GM18861 (cell line): ENCODE data around the gene PHACTR3.

Experiments
- ATAC-seq: cut with Tn5 transposase; IDR thresholded peaks from one replicate; pipeline ENCODE4 v1.9.1; 2021; ENCODE audit not compliant: unreplicated experiment

PHACTR3 gene

GRCh38 chr20:59786801-59787537 lies 182.6 kb downstream of the PHACTR3 start:
- ATAC-seq, result no peak

- ATAC-seq, result no peak
These were observed 183.2 kb downstream of the PHACTR3 start for GRCh38 chr20:59787538-59787890.

GRCh38 chr20:59788196-59788735 lies 183.9 kb downstream of the PHACTR3 start:
- ATAC-seq, result no peak

GRCh38 chr20:59788811-59789397 lies 184.6 kb downstream of the PHACTR3 start:
- no peak for ATAC-seq

- no peak for ATAC-seq
These were observed 185.3 kb downstream of the PHACTR3 start for GRCh38 chr20:59789686-59790085.

- no peak for ATAC-seq
These were observed 186.0 kb downstream of the PHACTR3 start for GRCh38 chr20:59790346-59790745.

- no peak for ATAC-seq
These were observed 188.0 kb downstream of the PHACTR3 start for GRCh38 chr20:59792300-59792699.

GRCh38 chr20:59794555-59794954 lies 190.2 kb downstream of the PHACTR3 start:
- ATAC-seq, result no peak

- no peak for ATAC-seq
These were observed 196.0 kb downstream of the PHACTR3 start for GRCh38 chr20:59800309-59800708.

- ATAC-seq, result no peak
These were observed 197.7 kb downstream of the PHACTR3 start for GRCh38 chr20:59802018-59802417.

GRCh38 chr20:59802471-59803221 lies 198.3 kb downstream of the PHACTR3 start:
- ATAC-seq, result no peak

GRCh38 chr20:59804347-59804746 lies 200.0 kb downstream of the PHACTR3 start:
- ATAC-seq, result no peak

GRCh38 chr20:59804871-59805665 lies 200.7 kb downstream of the PHACTR3 start:
- no peak for ATAC-seq

- ATAC-seq, result no peak
These were observed 201.6 kb downstream of the PHACTR3 start for GRCh38 chr20:59805786-59806577.

- ATAC-seq, result no peak
These were observed 202.2 kb downstream of the PHACTR3 start for GRCh38 chr20:59806578-59806975.

GRCh38 chr20:59807909-59808728 lies 203.8 kb downstream of the PHACTR3 start:
- ATAC-seq, result no peak

- ATAC-seq, result no peak
These were observed 204.5 kb downstream of the PHACTR3 start for GRCh38 chr20:59808729-59809381.

GRCh38 chr20:59809630-59810448 lies 205.5 kb downstream of the PHACTR3 start:
- no peak for ATAC-seq
